Measurements from ENCODE around the gene ILRUN.
"Not testable (repeated sequence)": the region's sequence is repeated elsewhere in the genome, so short reads cannot be mapped to it uniquely, and the experiment has no call there.

ILRUN gene
- total RNA-seq, result 111 to 134 (median 129) reads per million in 3 donors

- Histone ChIP-seq H3K4me1 (ENCODE audit: control insufficient read depth, insufficient read depth, low read length, poor library complexity, severe bottlenecking) (peaks cover 18% of the 10 kb centered on the region), H3K27me3 (replicated peaks; ENCODE audit: control insufficient read depth, insufficient read depth, low read length, poor library complexity, severe bottlenecking) (no peaks in the 10 kb centered on the region), H3K36me3 (ENCODE audit: control insufficient read depth, insufficient read depth, low read length) (no peaks in the 10 kb centered on the region), H3K4me3 (ENCODE audit: insufficient read depth, low read depth, low read length, poor library complexity, severe bottlenecking) (peak within 1 kb of the TSS; percentile 98), H3K9me3 (ENCODE audit: control insufficient read depth, low read length) (no peaks in the 10 kb centered on the region), H3K27ac (ENCODE audit: insufficient read depth, low read length, poor library complexity, severe bottlenecking) (peak within 1 kb of the TSS; percentile 82)
- DNase-seq, result peak; percentile 93 to 96 (median 95)
Measured at GRCh38 chr6:34696739-34697543, at the start of gene ILRUN. Gene ILRUN (minus strand): TSS chr6:34696767. CDS start chr6:34696603, 164 bp downstream.

DNA sequence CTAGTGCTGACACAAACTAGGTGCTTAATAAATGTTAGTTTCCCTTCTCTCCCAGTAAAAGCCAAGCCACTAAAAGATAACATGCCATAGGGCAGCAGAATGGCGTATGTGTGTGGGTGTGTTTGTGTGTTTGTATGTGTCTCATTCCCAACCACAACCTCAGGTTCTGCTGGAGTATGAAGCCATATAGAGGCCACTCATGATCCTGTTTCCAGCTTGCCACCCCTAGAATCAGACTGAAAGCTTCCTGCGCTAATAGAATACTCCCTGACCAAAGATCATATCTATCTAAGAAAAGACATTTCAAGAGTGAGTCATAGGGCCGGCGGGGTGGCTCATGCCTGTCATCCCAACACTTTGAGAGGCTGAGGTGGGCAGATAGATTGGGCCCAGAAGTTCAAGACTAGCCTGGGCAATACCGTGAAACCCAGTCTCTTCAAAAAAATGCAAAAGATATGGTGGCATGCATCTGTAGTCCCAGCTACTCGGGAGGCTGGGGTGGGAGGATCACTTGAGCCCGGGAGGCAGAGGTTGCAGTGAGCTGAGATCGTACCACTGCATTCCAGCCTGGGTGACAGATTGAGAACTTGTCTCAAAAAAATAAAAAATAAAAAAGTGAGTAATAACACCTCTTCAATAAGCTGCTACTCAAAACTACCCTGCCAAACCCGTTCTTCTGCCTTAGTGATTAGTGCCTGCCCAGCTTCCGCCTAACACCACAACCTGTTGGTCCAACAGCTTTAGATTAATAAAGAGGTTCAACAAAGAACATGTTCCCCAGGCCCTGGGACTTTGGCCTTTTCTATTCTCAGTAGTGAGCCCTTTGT is 48.9 kb upstream of the ILRUN start:
- no peak for DNase-seq
- Histone ChIP-seq H3K36me3 (ENCODE audit: control insufficient read depth, insufficient read depth, low read length) (no peaks in the 10 kb centered on the region), H3K4me1 (ENCODE audit: control insufficient read depth, insufficient read depth, low read length, poor library complexity, severe bottlenecking) (no peaks in the 10 kb centered on the region), H3K27ac (ENCODE audit: insufficient read depth, low read length, poor library complexity, severe bottlenecking) (no peak overlapping the region), H3K9me3 (ENCODE audit: control insufficient read depth, low read length) (no peaks in the 10 kb centered on the region), H3K27me3 (replicated peaks; ENCODE audit: control insufficient read depth, insufficient read depth, low read length, poor library complexity, severe bottlenecking) (no peaks in the 10 kb centered on the region), H3K4me3 (ENCODE audit: insufficient read depth, low read depth, low read length, poor library complexity, severe bottlenecking) (no peak overlapping the region)

DNA sequence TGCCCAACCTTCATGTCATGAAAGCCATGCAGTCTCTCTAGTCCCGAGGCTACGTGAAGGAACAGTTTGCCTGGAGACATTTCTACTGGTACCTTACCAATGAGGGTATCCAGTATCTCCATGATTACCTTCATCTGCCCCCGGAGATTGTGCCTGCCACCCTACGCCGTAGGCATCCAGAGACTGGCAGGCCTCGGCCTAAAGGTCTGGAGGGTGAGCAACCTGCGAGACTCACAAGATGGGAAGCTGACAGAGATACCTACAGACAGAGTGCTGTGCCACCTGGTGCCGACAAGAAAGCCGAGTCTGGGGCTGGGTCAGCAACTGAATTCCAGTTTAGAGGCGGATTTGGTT is 47.7 kb upstream of the ILRUN start:
- H3K27ac ChIP-seq (ENCODE audit: insufficient read depth, low read length, poor library complexity, severe bottlenecking); H3K27me3 ChIP-seq (replicated peaks; ENCODE audit: control insufficient read depth, insufficient read depth, low read length, poor library complexity, severe bottlenecking); DNase-seq; H3K9me3 ChIP-seq (ENCODE audit: control insufficient read depth, low read length); H3K4me3 ChIP-seq (ENCODE audit: insufficient read depth, low read depth, low read length, poor library complexity, severe bottlenecking); H3K4me1 ChIP-seq (ENCODE audit: control insufficient read depth, insufficient read depth, low read length, poor library complexity, severe bottlenecking); H3K36me3 ChIP-seq (ENCODE audit: control insufficient read depth, insufficient read depth, low read length): not testable (repeated sequence)

GRCh38 chr6:34743625-34744293 is 47.2 kb upstream of the ILRUN start:
- no peaks in the 10 kb centered on the region for H3K9me3 ChIP-seq (ENCODE audit: control insufficient read depth, low read length)
- H3K4me1 ChIP-seq (ENCODE audit: control insufficient read depth, insufficient read depth, low read length, poor library complexity, severe bottlenecking), result no peaks in the 10 kb centered on the region
- DNase-seq, result no peak
- no peaks in the 10 kb centered on the region for H3K27me3 ChIP-seq (replicated peaks; ENCODE audit: control insufficient read depth, insufficient read depth, low read length, poor library complexity, severe bottlenecking)
- no peak overlapping the region for H3K4me3 ChIP-seq (ENCODE audit: insufficient read depth, low read depth, low read length, poor library complexity, severe bottlenecking)
- no peak overlapping the region for H3K27ac ChIP-seq (ENCODE audit: insufficient read depth, low read length, poor library complexity, severe bottlenecking)
- H3K36me3 ChIP-seq (ENCODE audit: control insufficient read depth, insufficient read depth, low read length), result no peaks in the 10 kb centered on the region

GRCh38 chr6:34742094-34742493 is 45.5 kb upstream of the ILRUN start:
- no peak for DNase-seq

GRCh38 chr6:34736823-34737222 is 40.3 kb upstream of the ILRUN start:
- Histone ChIP-seq H3K27me3 (replicated peaks; ENCODE audit: control insufficient read depth, insufficient read depth, low read length, poor library complexity, severe bottlenecking) (no peaks in the 10 kb centered on the region), H3K9me3 (ENCODE audit: control insufficient read depth, low read length) (no peaks in the 10 kb centered on the region), H3K4me1 (ENCODE audit: control insufficient read depth, insufficient read depth, low read length, poor library complexity, severe bottlenecking) (no peaks in the 10 kb centered on the region), H3K36me3 (ENCODE audit: control insufficient read depth, insufficient read depth, low read length) (no peaks in the 10 kb centered on the region), H3K4me3 (ENCODE audit: insufficient read depth, low read depth, low read length, poor library complexity, severe bottlenecking) (no peak overlapping the region), H3K27ac (ENCODE audit: insufficient read depth, low read length, poor library complexity, severe bottlenecking) (no peak overlapping the region)
- DNase-seq, result no peak

More at GRCh38 chr6:34742094-34742493, 45.5 kb upstream of the ILRUN start:
- Histone ChIP-seq H3K4me3 (ENCODE audit: insufficient read depth, low read depth, low read length, poor library complexity, severe bottlenecking) (no peak overlapping the region), H3K36me3 (ENCODE audit: control insufficient read depth, insufficient read depth, low read length) (no peaks in the 10 kb centered on the region), H3K9me3 (ENCODE audit: control insufficient read depth, low read length) (no peaks in the 10 kb centered on the region), H3K4me1 (ENCODE audit: control insufficient read depth, insufficient read depth, low read length, poor library complexity, severe bottlenecking) (no peaks in the 10 kb centered on the region), H3K27me3 (replicated peaks; ENCODE audit: control insufficient read depth, insufficient read depth, low read length, poor library complexity, severe bottlenecking) (no peaks in the 10 kb centered on the region), H3K27ac (ENCODE audit: insufficient read depth, low read length, poor library complexity, severe bottlenecking) (no peak overlapping the region)

- Histone ChIP-seq H3K27me3 (replicated peaks; ENCODE audit: control insufficient read depth, insufficient read depth, low read length, poor library complexity, severe bottlenecking) (no peaks in the 10 kb centered on the region), H3K27ac (ENCODE audit: insufficient read depth, low read length, poor library complexity, severe bottlenecking) (no peak overlapping the region), H3K36me3 (ENCODE audit: control insufficient read depth, insufficient read depth, low read length) (no peaks in the 10 kb centered on the region), H3K9me3 (ENCODE audit: control insufficient read depth, low read length) (no peaks in the 10 kb centered on the region), H3K4me1 (ENCODE audit: control insufficient read depth, insufficient read depth, low read length, poor library complexity, severe bottlenecking) (no peaks in the 10 kb centered on the region), H3K4me3 (ENCODE audit: insufficient read depth, low read depth, low read length, poor library complexity, severe bottlenecking) (no peak overlapping the region)
- DNase-seq, result no peak
Measured at GRCh38 chr6:34731393-34732060, 35.0 kb upstream of the ILRUN start.

- no peaks in the 10 kb centered on the region for H3K36me3 ChIP-seq (ENCODE audit: control insufficient read depth, insufficient read depth, low read length)
- no peaks in the 10 kb centered on the region for H3K9me3 ChIP-seq (ENCODE audit: control insufficient read depth, low read length)
- H3K4me3 ChIP-seq (ENCODE audit: insufficient read depth, low read depth, low read length, poor library complexity, severe bottlenecking), result no peak overlapping the region
- no peak for DNase-seq
- H3K4me1 ChIP-seq (ENCODE audit: control insufficient read depth, insufficient read depth, low read length, poor library complexity, severe bottlenecking), result no peaks in the 10 kb centered on the region
- no peak overlapping the region for H3K27ac ChIP-seq (ENCODE audit: insufficient read depth, low read length, poor library complexity, severe bottlenecking)
- no peaks in the 10 kb centered on the region for H3K27me3 ChIP-seq (replicated peaks; ENCODE audit: control insufficient read depth, insufficient read depth, low read length, poor library complexity, severe bottlenecking)
Measured at GRCh38 chr6:34729631-34730470, 33.3 kb upstream of the ILRUN start.

DNA sequence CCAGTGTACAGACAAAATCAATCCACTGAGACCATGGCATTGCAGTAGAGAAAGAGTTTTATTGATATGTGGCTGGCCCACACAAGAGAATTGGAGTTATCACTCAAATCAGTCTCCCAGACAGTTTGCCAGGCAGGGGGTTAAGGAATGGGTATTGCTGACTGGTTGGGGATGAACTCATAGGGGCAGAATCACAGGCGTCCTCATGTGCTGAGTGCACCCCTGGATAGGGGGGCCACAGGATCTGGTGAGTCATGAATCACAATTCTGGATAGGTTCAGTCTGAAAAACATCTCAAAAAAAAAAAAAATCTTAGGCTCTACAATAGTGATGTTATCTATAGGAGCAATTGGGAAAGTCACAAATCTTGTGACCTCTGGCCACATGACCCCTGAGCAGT is 29.5 kb upstream of the ILRUN start:
- no peak for DNase-seq
- Histone ChIP-seq H3K36me3 (ENCODE audit: control insufficient read depth, insufficient read depth, low read length) (no peaks in the 10 kb centered on the region), H3K4me1 (ENCODE audit: control insufficient read depth, insufficient read depth, low read length, poor library complexity, severe bottlenecking) (no peaks in the 10 kb centered on the region), H3K4me3 (ENCODE audit: insufficient read depth, low read depth, low read length, poor library complexity, severe bottlenecking) (no peak overlapping the region), H3K27me3 (replicated peaks; ENCODE audit: control insufficient read depth, insufficient read depth, low read length, poor library complexity, severe bottlenecking) (no peaks in the 10 kb centered on the region), H3K27ac (ENCODE audit: insufficient read depth, low read length, poor library complexity, severe bottlenecking) (no peak overlapping the region), H3K9me3 (ENCODE audit: control insufficient read depth, low read length) (no peaks in the 10 kb centered on the region)
